GM12892 (cell line): ENCODE results near the gene CDH23.

Experiments
- DNase-seq: peaks from one replicate; pipeline ENCODE4 v3.0.0; 2011; ENCODE audit not compliant: insufficient read length
- FAIRE-seq: peaks from 2 replicates; lab custom pipeline; 2011; peaks lifted over from hg19 to GRCh38; lab: Jason Lieb, UNC
- POLR2A ChIP-seq: IDR thresholded peaks from 2 replicates; pipeline ENCODE4 v1.6.1; 2011; ENCODE audit warnings: low read depth, low read length, control low read depth
- POLR2AphosphoS5 ChIP-seq: IDR thresholded peaks from 2 replicates; pipeline ENCODE4 v1.6.1; 2011; ENCODE audit warnings: low read depth, low read length, control low read depth
- TAF1 ChIP-seq: IDR thresholded peaks from 2 replicates; pipeline ENCODE4 v1.6.1; 2011; ENCODE audit warnings: low read depth, mild to moderate bottlenecking, control low read depth, low read length, borderline replicate concordance

CDH23 gene

DNA sequence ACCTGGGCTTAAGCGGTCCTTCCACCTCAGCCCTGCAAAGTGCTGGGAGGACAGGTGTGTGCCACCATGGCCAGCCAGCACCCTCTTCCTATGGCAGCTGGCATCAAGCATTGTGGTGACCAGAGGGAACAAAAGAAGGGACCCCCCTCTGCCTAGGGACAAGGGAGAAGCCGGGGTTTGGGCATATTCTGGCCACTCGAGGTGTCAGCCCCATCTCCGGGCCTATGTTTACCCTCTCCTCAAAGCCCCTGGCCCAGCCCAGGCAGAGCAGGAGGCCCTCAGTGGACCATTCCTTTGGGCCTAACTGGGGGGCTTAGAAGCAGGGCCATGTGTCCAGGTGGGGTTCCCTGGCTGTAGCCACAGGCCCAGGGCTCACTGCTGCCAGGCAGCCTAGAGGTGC, 352.7 kb downstream of the CDH23 start:
- FAIRE-seq = no peak

DNA sequence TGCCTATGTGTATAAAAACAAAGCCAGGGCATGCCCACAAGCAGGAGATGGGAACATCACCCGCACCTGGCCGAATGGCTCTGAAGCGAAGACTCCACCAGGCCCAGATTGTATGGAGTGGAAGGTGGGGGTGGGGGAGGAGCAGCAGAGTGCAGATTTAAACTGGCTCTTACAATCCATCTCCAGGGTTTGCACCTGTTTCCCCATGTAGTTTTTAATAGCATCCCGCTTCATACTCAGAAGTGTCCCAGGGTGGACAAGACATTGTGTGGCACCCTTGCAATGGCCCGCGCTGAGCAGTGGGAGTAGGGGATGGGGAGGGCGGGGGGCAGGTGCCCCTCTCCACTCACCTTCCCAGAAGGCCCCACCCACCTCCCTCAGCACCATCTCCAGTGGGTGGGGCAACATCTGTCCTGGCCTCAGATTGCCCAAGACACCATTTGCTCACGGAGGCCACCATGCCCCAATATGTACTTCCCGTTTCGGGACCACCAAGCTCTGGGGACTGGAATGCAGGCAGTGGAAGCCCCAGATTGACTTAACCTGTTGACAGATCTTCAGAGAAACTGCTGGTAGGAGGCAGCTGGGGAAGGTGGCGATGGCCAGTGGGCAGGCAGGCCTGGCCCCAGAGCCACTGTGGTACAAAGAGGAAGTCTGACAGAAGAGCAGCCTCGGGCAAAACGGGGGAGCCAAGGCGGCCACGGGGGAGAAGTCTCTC, 353.6 kb downstream of the CDH23 start:
- TF ChIP-seq POLR2AphosphoS5 = no peak
- no peak for TF ChIP-seq POLR2A
- no peak for TF ChIP-seq TAF1
- no peak for DNase-seq
- FAIRE-seq = no peak

More for the DNA sequence above, 352.7 kb downstream of the CDH23 start:
- TF ChIP-seq TAF1 = no peak
- TF ChIP-seq POLR2A = no peak
- no peak for TF ChIP-seq POLR2AphosphoS5
- DNase-seq = no peak

- TF ChIP-seq POLR2AphosphoS5 (no peak), POLR2A (no peak), TAF1 (no peak)
- FAIRE-seq (no peak), DNase-seq (no peak)
Measured at GRCh38 chr10:71750986-71751385, 354.3 kb downstream of the CDH23 start.

- FAIRE-seq = no peak
- TF ChIP-seq POLR2AphosphoS5 = no peak
- no peak for TF ChIP-seq TAF1
- no peak for TF ChIP-seq POLR2A
- no peak for DNase-seq
Measured at GRCh38 chr10:71751515-71752224, 354.9 kb downstream of the CDH23 start.

DNA sequence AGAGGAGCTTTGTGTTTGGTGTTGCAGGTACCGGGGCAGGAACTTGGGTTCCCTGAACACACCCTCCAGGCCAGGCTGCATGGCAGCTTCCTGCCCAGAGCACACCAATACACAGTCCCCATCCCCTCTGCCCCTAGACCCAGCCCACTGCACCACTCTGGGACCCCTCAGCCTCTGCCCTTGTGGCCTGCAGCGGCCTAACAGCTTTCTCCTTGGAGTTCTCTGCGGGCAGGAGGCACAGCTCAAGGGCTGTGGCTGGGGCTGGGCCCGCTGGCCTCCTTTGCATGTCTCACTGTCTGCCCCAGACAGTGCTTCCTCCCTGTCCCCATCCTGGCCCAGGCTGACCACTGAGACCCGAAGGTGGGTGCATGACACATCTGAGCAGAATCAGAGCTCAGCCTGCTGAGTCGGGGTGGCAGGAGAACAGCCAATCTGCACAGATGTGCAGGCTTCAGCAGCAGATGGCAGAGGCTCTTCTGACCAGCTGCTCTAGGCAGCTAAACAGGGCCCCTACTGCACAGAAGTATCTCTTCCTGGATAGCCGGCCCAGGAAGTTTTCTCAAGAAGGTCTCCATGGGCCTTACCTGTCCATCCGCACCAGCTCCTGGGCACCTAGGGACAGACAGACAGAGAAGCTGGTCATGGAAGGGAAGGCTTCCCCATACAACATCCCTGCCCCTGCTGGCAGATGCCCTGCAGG, 355.8 kb downstream of the CDH23 start:
- DNase-seq (no peak), FAIRE-seq (no peak)
- TF ChIP-seq POLR2AphosphoS5 (no peak), POLR2A (no peak), TAF1 (no peak)

GRCh38 chr10:71753091-71753959, 356.6 kb downstream of the CDH23 start:
- FAIRE-seq = no peak
- TF ChIP-seq TAF1 = no peak
- no peak for TF ChIP-seq POLR2A
- TF ChIP-seq POLR2AphosphoS5 = no peak

DNA sequence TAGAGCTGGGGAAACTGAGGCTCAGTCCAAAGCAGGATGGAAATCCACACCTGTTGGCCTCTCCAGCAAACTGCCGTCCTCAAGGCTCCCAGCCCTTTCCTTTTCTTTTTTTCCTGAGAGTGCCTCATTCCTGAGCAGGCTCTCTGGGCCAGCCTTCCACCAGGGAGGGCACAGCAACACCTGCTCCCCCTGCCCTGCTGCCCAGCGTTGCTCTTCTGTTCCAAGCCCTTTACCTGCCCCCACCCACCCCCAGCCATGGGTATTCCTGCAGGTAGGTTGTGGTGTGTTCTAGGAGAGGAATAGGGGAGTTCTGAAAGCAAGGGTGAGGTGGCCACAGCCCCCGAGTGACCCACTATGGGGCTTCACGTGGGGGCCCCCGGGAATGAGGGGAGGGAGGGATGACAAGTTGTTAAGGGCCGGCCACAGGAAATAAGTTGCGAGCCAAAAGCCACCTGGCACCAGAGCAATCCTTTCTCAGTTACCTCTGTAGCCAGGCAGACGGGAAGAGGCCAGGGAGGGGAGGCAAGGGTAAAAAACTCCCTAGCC, 357.3 kb downstream of the CDH23 start:
- no peak for TF ChIP-seq POLR2AphosphoS5
- TF ChIP-seq POLR2A = no peak
- no peak for TF ChIP-seq TAF1
- no peak for DNase-seq
- FAIRE-seq = no peak

More at GRCh38 chr10:71753091-71753959, 356.6 kb downstream of the CDH23 start:
- no peak for DNase-seq

GRCh38 chr10:71754562-71754961, 357.8 kb downstream of the CDH23 start:
- FAIRE-seq (no peak), DNase-seq (no peak)
- TF ChIP-seq POLR2AphosphoS5 (no peak), POLR2A (no peak), TAF1 (no peak)

DNA sequence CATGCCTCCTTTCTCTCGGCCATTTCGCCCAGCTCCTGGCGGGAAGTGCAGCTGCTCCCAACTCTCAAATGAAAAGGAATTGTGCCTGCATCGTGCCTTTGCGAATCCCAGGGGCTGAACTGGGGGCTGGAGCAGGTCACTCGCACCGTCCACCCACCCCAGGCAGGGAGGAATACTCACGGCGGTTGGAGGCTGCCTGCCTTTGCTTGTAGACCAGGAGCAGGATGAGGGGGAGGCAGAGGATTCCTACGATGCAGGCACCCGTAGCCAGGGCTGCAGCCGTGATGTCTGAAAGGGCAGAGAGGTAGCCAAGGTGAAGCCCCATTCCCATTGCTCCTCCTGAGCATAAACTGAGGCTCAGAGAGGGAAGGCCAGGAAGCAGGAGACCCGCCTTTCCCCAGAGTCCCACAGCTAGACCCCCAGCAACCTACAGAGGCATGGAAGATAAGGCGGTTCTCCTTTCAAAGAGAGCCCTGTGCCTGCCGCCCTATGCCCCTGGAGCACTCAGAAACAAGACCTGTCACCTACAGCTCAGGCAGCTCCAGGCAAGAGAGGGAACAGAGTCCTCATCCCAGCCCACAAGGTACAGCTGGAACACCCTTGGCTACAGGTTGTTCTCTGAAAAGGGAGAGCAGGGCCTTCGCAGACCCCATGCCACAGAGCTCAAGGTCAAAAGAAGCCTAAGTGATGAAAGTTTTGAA, 358.6 kb downstream of the CDH23 start:
- FAIRE-seq (no peak), DNase-seq (no peak)
- TF ChIP-seq POLR2A = no peak
- TF ChIP-seq POLR2AphosphoS5 = no peak
- TF ChIP-seq TAF1 = no peak
